ENCODE measurements around the gene ODF2L. TPM values are rescaled to one million over a fixed set of nuclear protein-coding genes. Genes with fewer than 3 reads are reported as not detected.

The ODF2L gene
- polyA plus RNA-seq, 3 donors = 3.2 to 5.7 (median 3.5) TPM

GRCh38 chr1:86370601-86371022 lies 25.5 kb downstream of the ODF2L start:
- DNase-seq = no peak
- Histone ChIP-seq H3K4me2 (replicated peaks; ENCODE audit: extremely low read depth, low read length, poor library complexity, severe bottlenecking) (no peak overlapping the region), H3K79me2 (ENCODE audit: insufficient read depth, low read length) (no peaks in the 10 kb centered on the region), H3K36me3 (replicated peaks in 1 of 2; ENCODE audit: control insufficient read depth in 1 of 2, insufficient read depth in 2 of 2, low read length in 2 of 2) (no peaks in the 10 kb centered on the region), H4K20me1 (ENCODE audit: insufficient read depth, low read length) (no peaks in the 10 kb centered on the region), H3K9me3 (replicated peaks in 1 of 2; ENCODE audit: control insufficient read depth in 1 of 2, insufficient read depth in 1 of 2, low read length in 2 of 2) (no peaks in the 10 kb centered on the region), H3K4me1 (ENCODE audit: control insufficient read depth in 1 of 2, insufficient read depth in 2 of 2, low read length in 2 of 2) (peaks cover 2 to 7% of the 10 kb centered on the region in 2 donors), H3K27me3 (ENCODE audit: control insufficient read depth in 2 of 2, insufficient read depth in 2 of 2, low read length in 2 of 2) (no peaks in the 10 kb centered on the region), H2AFZ (ENCODE audit: insufficient read depth, low read depth, low read length, poor library complexity, severe bottlenecking) (no peak overlapping the region), H3K4me3 (replicated peaks in 1 of 3; ENCODE audit: low read depth in 2 of 3, low read length in 3 of 3) (no peak overlapping the region), H3K27ac (ENCODE audit: low read depth in 1 of 2, low read length in 2 of 2) (no peak overlapping the region), H3K9ac (ENCODE audit: insufficient read depth, low read length, poor library complexity, severe bottlenecking) (no peak overlapping the region)
- TF ChIP-seq CTCF (IDR thresholded peaks at IDR 0.05) = no peak
- H3K27me3 Mint-ChIP-seq (ENCODE audit: low read depth in 3 of 3) = no peaks in the 10 kb centered on the region
- no peak overlapping the region for H3K4me3 Mint-ChIP-seq
- intact Hi-C loops (cut with micrococcal nuclease) = no loop called here
- no peak overlapping the region for H3K27ac Mint-ChIP-seq
- H3K4me1 Mint-ChIP-seq = peaks cover 8% of the 10 kb centered on the region
- H3K9me3 Mint-ChIP-seq = no peaks in the 10 kb centered on the region
- peaks cover 0 to 3% of the 10 kb centered on the region in 2 donors for H3K36me3 Mint-ChIP-seq

- H3K4me1 Mint-ChIP-seq = peaks cover 14% of the 10 kb centered on the region
- Histone ChIP-seq H4K20me1 (ENCODE audit: insufficient read depth, low read length) (no peaks in the 10 kb centered on the region), H3K4me2 (replicated peaks; ENCODE audit: extremely low read depth, low read length, poor library complexity, severe bottlenecking) (peak overlapping the region; percentile 53), H3K9ac (ENCODE audit: insufficient read depth, low read length, poor library complexity, severe bottlenecking) (peak overlapping the region; percentile 32), H3K27ac (ENCODE audit: low read depth in 1 of 2, low read length in 2 of 2) (no peak overlapping the region), H3K79me2 (ENCODE audit: insufficient read depth, low read length) (no peaks in the 10 kb centered on the region), H3K36me3 (replicated peaks in 1 of 2; ENCODE audit: control insufficient read depth in 1 of 2, insufficient read depth in 2 of 2, low read length in 2 of 2) (no peaks in the 10 kb centered on the region), H2AFZ (ENCODE audit: insufficient read depth, low read depth, low read length, poor library complexity, severe bottlenecking) (peak overlapping the region; percentile 50), H3K9me3 (replicated peaks in 1 of 2; ENCODE audit: control insufficient read depth in 1 of 2, insufficient read depth in 1 of 2, low read length in 2 of 2) (no peaks in the 10 kb centered on the region), H3K4me1 (ENCODE audit: control insufficient read depth in 1 of 2, insufficient read depth in 2 of 2, low read length in 2 of 2) (peaks cover 3 to 10% of the 10 kb centered on the region in 2 donors), H3K4me3 (replicated peaks in 1 of 3; ENCODE audit: low read depth in 2 of 3, low read length in 3 of 3) (peak overlapping the region in 1 of 3 experiments; percentile 41), H3K27me3 (ENCODE audit: control insufficient read depth in 2 of 2, insufficient read depth in 2 of 2, low read length in 2 of 2) (no peaks in the 10 kb centered on the region)
- intact Hi-C loops (cut with micrococcal nuclease) = no loop called here
- no peaks in the 10 kb centered on the region for H3K27me3 Mint-ChIP-seq (ENCODE audit: low read depth in 3 of 3)
- no CpG with 5 or more reads among the region's 6 CpGs for WGBS (ENCODE audit: insufficient coverage)
- H3K36me3 Mint-ChIP-seq = peaks cover 0 to 6% of the 10 kb centered on the region in 2 donors
- peak overlapping the region in 4 of 7 donors; percentile 33 to 54 (median 40) for H3K27ac Mint-ChIP-seq
- DNase-seq = peak; percentile 22 to 52 (median 30)
- peak overlapping the region in 1 of 2 donors; percentile 75 for H3K4me3 Mint-ChIP-seq
- H3K9me3 Mint-ChIP-seq = peaks cover 0 to 2% (median 0%) of the 10 kb centered on the region in 7 donors
- no peak for TF ChIP-seq CTCF (IDR thresholded peaks at IDR 0.05)
Observed at GRCh38 chr1:86365896-86366295, 30.2 kb downstream of the ODF2L start.

Data from CD14-positive monocyte (primary cell).